ENCODE results near the gene STEAP3.

Gene STEAP3

GRCh38 chr2:119246884-119247843 is 23.5 kb downstream of the STEAP3 start:
- no peak for DNase-seq (ENCODE audit: low read depth, low spot score)

- no peak for DNase-seq (ENCODE audit: low read depth, low spot score)
Measured at GRCh38 chr2:119247844-119248271, 24.2 kb downstream of the STEAP3 start.

- DNase-seq (ENCODE audit: low read depth, low spot score) = no peak
Measured at GRCh38 chr2:119248311-119248710, 24.7 kb downstream of the STEAP3 start.

DNA sequence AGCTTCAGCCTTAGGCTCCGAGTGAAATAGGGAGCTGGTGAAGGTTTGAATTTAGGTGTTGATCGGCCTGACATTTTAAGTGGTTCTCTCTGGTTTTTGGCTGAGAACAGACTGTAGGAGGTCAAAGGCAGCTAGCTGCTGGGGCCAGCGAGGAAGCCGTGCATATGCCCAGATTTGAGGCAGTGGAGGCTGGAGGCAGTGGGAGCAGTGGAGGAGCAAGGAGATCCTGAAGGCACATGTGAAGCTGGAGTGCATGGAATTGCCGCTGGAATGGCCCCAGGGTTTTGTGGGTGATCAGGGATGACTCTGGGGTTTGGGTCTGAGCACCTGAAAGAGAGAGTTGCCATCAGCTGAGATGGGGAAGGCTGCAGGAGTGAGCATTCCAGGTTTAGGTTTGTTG is 25.1 kb downstream of the STEAP3 start:
- no peak for DNase-seq (ENCODE audit: low read depth, low spot score)

DNA sequence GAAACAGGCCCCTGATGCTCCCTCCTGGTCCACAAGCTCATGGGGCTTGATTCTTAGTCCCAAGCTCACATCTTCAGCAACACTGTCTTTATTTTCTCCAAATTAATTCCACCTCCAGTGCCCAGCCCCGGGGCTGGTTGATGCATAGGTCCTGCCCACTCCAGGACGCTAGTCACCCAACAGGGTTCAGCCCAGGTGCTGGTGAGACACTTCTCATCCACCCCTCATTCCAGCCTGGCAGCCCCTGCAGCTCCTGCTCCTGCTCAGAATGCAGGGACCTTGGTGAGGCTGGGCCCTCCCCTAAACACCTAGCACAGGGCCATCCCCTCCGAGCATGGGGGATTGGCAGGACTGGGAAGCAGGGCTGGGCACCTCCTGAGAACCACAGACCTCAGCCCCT is 25.7 kb downstream of the STEAP3 start:
- no peak for DNase-seq (ENCODE audit: low read depth, low spot score)

- DNase-seq (ENCODE audit: low read depth, low spot score) = no peak
Measured at GRCh38 chr2:119249855-119250717, 26.5 kb downstream of the STEAP3 start.

GRCh38 chr2:119250718-119251290 is 27.2 kb downstream of the STEAP3 start:
- DNase-seq (ENCODE audit: low read depth, low spot score) = no peak

- DNase-seq (ENCODE audit: low read depth, low spot score) = no peak
Measured at GRCh38 chr2:119251652-119252051, 28.0 kb downstream of the STEAP3 start.

- no peak for DNase-seq (ENCODE audit: low read depth, low spot score)
Measured at GRCh38 chr2:119252186-119253113, 28.8 kb downstream of the STEAP3 start.

DNA sequence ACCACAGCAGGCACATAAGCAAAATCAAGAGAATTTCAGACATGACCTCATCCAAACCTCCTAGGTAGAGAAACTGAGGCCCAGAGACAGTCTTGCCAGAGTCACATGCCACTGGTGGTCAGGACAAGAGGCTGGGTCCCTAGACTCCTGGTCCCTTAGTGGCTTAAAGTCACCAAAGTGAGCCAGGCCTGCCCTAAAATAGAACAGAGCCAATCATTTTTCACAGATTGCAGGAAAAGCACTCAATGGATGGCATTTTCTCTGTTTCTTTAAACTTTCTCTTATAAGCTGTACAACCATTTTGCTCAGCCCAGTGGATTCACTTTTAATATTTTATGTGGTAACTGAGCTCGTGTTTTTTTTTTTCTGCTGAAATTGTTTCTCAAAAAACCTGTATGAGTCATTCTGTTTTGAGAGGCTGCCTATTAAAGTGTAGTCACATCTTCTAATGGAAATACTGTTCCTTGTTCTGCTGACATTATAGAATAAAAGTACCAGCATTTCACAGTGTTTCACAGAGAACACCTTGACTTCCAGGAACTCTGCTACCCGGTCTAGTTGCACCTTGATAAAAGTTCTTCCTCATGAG is 29.6 kb downstream of the STEAP3 start:
- DNase-seq (ENCODE audit: low read depth, low spot score) = no peak

DNA sequence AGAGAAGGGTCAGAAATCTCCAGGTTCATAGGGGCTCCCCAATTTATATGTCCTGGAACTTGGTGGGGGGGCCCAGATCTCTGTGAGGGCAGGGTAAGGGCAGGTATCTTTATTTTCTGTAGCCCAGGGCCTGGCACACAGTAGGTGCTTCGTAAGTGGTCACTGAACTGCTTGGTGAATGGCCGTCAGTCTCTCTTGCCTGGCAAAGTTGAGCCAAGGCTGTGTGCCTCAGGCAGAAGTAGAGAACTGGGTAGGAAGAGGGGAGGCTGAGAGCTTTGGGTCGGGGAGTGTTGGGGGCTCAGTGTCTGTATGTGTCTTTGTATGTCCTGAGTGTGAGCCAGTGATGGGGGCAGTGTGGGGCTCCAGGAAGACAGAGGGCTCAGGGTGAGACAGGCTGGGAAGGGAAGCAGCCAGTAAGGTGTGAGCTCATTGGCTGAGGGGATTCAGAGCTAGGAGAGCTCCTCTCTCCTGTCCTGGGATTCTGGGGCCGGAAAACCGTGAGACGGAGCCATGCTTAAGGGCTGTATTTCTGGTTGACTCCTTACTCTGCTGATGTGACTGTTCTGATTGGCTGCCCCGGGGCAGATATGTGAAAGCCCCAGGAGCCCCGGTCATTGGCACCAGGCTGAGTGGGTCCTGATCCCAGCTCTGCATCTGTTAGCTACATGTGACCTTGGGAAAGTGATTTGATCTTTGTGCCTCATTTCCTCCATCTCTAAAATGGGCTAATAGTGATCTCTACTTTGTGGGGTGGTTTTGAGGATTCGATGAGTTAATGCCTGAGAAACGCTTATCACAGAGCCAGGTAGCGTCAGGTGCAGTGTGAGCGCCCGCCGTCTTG is 30.3 kb downstream of the STEAP3 start:
- no peak for DNase-seq (ENCODE audit: low read depth, low spot score)

DNA sequence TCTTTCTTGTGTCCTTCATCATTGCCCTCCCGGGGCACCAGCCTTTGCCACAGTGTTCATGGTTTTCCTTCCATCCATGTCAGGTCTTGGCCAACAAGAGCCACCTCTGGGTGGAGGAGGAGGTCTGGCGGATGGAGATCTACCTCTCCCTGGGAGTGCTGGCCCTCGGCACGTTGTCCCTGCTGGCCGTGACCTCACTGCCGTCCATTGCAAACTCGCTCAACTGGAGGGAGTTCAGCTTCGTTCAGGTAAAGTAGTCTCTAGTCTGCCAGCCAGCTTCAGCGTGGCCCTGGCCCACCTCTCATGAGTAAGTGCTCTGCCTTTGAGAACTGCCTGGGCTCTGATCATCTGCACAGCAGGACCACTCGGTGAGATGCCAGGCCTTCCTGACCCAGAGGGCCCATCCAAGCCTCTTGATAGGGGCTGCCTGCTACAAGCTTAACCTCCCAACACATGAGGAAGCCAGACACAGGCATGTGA is 31.0 kb downstream of the STEAP3 start:
- no peak for DNase-seq (ENCODE audit: low read depth, low spot score)

GRCh38 chr2:119255760-119256581 is 32.3 kb downstream of the STEAP3 start:
- no peak for DNase-seq (ENCODE audit: low read depth, low spot score)

DNA sequence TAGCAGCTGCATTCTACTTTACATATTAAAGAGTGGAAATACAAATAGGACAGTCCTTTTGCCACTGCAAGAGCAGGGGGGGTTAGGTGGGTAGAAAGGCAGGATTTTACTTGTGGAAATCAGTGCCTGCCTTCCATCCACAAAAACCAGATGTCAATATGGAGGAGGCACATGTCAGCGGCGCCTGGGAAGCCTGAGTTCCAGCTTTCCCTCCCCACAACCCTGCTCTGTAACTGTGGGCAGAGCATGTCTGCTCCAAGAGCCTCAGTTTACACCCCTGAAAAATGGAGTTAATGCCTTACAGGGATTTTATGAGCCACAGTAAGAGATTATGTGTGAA is 32.9 kb downstream of the STEAP3 start:
- no peak for DNase-seq (ENCODE audit: low read depth, low spot score)

GRCh38 chr2:119257198-119257597 is 33.6 kb downstream of the STEAP3 start:
- no peak for DNase-seq (ENCODE audit: low read depth, low spot score)

GRCh38 chr2:119259296-119259860 is 35.7 kb downstream of the STEAP3 start:
- DNase-seq (ENCODE audit: low read depth, low spot score) = no peak

- DNase-seq (ENCODE audit: low read depth, low spot score) = no peak
Measured at GRCh38 chr2:119260646-119261492, 37.2 kb downstream of the STEAP3 start.
